Gastrocnemius medialis (tissue), 4 donors: ENCODE results near the gene HECTD2.
"Not testable (repeated sequence)": the region's sequence is repeated elsewhere in the genome, so short reads cannot be mapped to it uniquely, and the experiment has no call there.

Experiments used
- CTCF ChIP-seq, 5 experiments: fragments of 450-650 bp in 3 of 5; fragments of 200-600 bp in 2 of 5; sonication (generic) in 2 of 5; IDR thresholded peaks in 4 of 5; conservative IDR thresholded peaks in 1 of 5; 1 replicate in 4 of 5; 2 replicates in 1 of 5; pipeline ENCODE4 v1.5.1; 2016 to 2019; ENCODE audit warnings: antibody characterized with exemption in 5 of 5, mild to moderate bottlenecking in 3 of 5, moderate library complexity in 3 of 5
- POLR2A ChIP-seq, 2 donors: fragments of 450-650 bp; IDR thresholded peaks; one replicate each; pipeline ENCODE4 v1.6.1; 2017; ENCODE audit warnings: antibody characterized with exemption in 2 of 2, mild to moderate bottlenecking in 2 of 2, moderate library complexity in 2 of 2

GRCh38 chr10:91560827-91561226, 150.7 kb downstream of the HECTD2 start:
- not testable (repeated sequence) for TF ChIP-seq POLR2A (IDR thresholded peaks at IDR 0.05); CTCF (IDR thresholded peaks at IDR 0.05 in 4 of 5, conservative IDR thresholded peaks at IDR 0.05 in 1 of 5)
